NT2/D1 (cell line): ENCODE measurements around the gene ARRB1.

Experiments used
- DNase-seq: peaks from one replicate; pipeline ENCODE4 v3.0.0-alpha.2; 2011; ENCODE audit warnings: low read depth, low spot score
- H3K27me3 ChIP-seq: 2 replicates; pipeline ENCODE4 v1.6.0; 2011; ENCODE audit warnings: mild to moderate bottlenecking; ENCODE audit not compliant: insufficient read length, insufficient read depth
- H3K36me3 ChIP-seq: 2 replicates; pipeline ENCODE4 v1.6.1; 2011; ENCODE audit warnings: mild to moderate bottlenecking, low read length, mixed read lengths; ENCODE audit not compliant: insufficient read depth, insufficient read length
- H3K4me1 ChIP-seq: 2 replicates; pipeline ENCODE4 v1.5.1; 2011; ENCODE audit not compliant: insufficient read depth, insufficient read length
- H3K4me3 ChIP-seq: 2 replicates; pipeline ENCODE4 v1.5.1; 2011; ENCODE audit warnings: low read depth; ENCODE audit not compliant: insufficient read length
- H3K9ac ChIP-seq: 2 replicates; pipeline ENCODE4 v1.6.0; 2011; ENCODE audit warnings: low read depth; ENCODE audit not compliant: insufficient read length
- H3K9me3 ChIP-seq: 2 replicates; pipeline ENCODE4 v1.5.1; 2011; ENCODE audit warnings: mild to moderate bottlenecking, low read length; ENCODE audit not compliant: insufficient read depth
- SUZ12 ChIP-seq: IDR thresholded peaks from 2 replicates; pipeline ENCODE4 v1.6.1; 2011; ENCODE audit not compliant: insufficient read length, insufficient read depth; ENCODE audit errors: extremely low read depth
- YY1 ChIP-seq: IDR thresholded peaks from 2 replicates; pipeline ENCODE4 v1.6.1; 2011; ENCODE audit not compliant: insufficient read length, insufficient read depth
- ZNF274 ChIP-seq: IDR thresholded peaks from 2 replicates; pipeline ENCODE4 v1.6.1; 2011; ENCODE audit warnings: mild to moderate bottlenecking, low read depth, low read length

Gene ARRB1

GRCh38 chr11:75249704-75250103 lies 101.8 kb downstream of the ARRB1 start:
- Histone ChIP-seq H3K9me3 (peaks cover 11% of the 10 kb centered on the region; the same call in 1 of the 2 replicates), H3K4me1 (no peaks in the 10 kb centered on the region), H3K9ac (no peak overlapping the region), H3K36me3 (no peaks in the 10 kb centered on the region), H3K4me3 (no peak overlapping the region), H3K27me3 (peaks cover 6% of the 10 kb centered on the region)
- no peak for TF ChIP-seq YY1
- TF ChIP-seq ZNF274, result no peak
- no peak for TF ChIP-seq SUZ12
- no peak for DNase-seq

GRCh38 chr11:75248924-75249256 lies 102.6 kb downstream of the ARRB1 start:
- TF ChIP-seq SUZ12 (no peak), YY1 (no peak), ZNF274 (no peak)
- Histone ChIP-seq H3K36me3 (no peaks in the 10 kb centered on the region), H3K27me3 (peaks cover 13% of the 10 kb centered on the region), H3K9ac (no peak overlapping the region), H3K4me3 (no peak overlapping the region), H3K9me3 (peaks cover 11% of the 10 kb centered on the region; the same call in 1 of the 2 replicates), H3K4me1 (no peaks in the 10 kb centered on the region)
- DNase-seq, result no peak

GRCh38 chr11:75246671-75247350 lies 104.7 kb downstream of the ARRB1 start:
- Histone ChIP-seq H3K9me3 (peaks cover 14% of the 10 kb centered on the region; the same call in 1 of the 2 replicates), H3K27me3 (peaks cover 34% of the 10 kb centered on the region), H3K4me3 (no peak overlapping the region), H3K36me3 (no peaks in the 10 kb centered on the region), H3K9ac (no peak overlapping the region), H3K4me1 (no peaks in the 10 kb centered on the region)
- DNase-seq, result no peak
- TF ChIP-seq SUZ12 (no peak), YY1 (no peak), ZNF274 (no peak)

DNA sequence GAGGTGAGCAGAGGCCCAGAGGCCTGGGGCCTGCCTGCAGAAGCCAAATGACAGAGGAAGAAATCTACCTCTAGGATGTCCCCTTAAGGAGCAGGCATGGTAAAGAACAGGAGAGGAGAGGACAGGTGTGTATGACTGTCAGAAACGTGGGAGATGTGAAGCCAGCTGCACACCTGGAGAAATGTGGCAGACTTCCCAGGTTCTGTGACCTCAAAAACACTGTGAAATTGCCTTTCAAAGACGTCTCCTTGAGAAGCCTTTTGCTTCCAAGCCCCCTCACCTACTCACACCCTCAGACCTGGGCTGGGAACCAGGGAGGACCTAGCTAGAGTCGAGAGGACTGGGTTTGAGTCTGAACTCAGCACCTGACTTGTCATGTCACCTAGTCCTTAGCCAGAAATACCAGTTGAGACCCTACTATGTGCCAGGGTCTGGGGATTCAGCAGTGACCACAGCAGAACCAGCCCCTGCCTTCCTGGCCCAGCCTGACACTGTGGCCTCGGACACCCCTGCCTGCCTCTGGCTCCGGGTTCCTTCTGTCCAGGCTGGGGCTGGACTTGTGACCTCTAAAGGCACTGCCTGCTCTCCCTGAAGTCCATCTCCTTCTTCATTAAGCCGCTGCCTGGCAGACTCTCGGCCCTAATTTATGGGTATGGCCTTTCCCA lies 105.3 kb downstream of the ARRB1 start:
- H3K27me3 ChIP-seq, result peaks cover 34% of the 10 kb centered on the region
- H3K9me3 ChIP-seq, result peaks cover 14% of the 10 kb centered on the region; the same call in 1 of the 2 replicates
- no peak for TF ChIP-seq YY1
- TF ChIP-seq SUZ12, result no peak
- TF ChIP-seq ZNF274, result no peak
- no peak for DNase-seq
- no peaks in the 10 kb centered on the region for H3K36me3 ChIP-seq
- H3K9ac ChIP-seq, result no peak overlapping the region
- H3K4me1 ChIP-seq, result no peaks in the 10 kb centered on the region
- H3K4me3 ChIP-seq, result no peak overlapping the region

DNA sequence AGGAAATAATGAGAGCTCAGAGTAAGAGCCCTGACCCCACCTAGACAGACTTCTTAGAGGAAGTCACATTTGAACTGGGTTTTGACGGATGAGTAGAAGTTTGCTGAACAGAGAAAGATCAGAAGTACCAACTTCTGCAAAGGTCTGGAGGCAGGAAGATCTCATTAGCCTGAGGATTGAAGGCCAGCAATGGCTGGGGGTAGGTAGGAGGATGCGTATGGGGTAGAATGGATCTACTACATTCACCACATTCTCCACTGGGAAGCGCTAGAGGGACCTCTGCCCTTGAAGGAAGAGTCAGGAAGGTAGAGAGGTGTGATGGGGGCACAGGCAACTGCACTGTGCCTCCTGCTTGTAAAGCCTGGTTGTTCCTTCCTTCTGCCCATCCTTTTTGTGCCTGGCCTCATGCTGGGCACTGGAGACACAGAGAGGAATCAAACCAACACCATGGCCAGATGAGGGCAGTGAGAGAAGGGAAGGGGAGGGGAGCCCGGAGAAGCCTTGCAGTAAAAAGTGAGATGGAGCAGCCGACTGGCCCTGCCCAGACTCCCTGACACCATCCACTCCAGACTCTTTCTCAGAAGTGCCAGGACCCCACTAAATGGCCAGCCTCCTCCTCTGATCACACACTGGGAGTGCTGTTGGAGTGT lies 106.0 kb downstream of the ARRB1 start:
- Histone ChIP-seq H3K9me3 (peaks cover 14% of the 10 kb centered on the region; the same call in 1 of the 2 replicates), H3K36me3 (no peaks in the 10 kb centered on the region), H3K4me3 (no peak overlapping the region), H3K4me1 (no peaks in the 10 kb centered on the region), H3K9ac (no peak overlapping the region), H3K27me3 (peaks cover 34% of the 10 kb centered on the region)
- DNase-seq, result no peak
- TF ChIP-seq ZNF274 (no peak), SUZ12 (no peak), YY1 (no peak)

DNA sequence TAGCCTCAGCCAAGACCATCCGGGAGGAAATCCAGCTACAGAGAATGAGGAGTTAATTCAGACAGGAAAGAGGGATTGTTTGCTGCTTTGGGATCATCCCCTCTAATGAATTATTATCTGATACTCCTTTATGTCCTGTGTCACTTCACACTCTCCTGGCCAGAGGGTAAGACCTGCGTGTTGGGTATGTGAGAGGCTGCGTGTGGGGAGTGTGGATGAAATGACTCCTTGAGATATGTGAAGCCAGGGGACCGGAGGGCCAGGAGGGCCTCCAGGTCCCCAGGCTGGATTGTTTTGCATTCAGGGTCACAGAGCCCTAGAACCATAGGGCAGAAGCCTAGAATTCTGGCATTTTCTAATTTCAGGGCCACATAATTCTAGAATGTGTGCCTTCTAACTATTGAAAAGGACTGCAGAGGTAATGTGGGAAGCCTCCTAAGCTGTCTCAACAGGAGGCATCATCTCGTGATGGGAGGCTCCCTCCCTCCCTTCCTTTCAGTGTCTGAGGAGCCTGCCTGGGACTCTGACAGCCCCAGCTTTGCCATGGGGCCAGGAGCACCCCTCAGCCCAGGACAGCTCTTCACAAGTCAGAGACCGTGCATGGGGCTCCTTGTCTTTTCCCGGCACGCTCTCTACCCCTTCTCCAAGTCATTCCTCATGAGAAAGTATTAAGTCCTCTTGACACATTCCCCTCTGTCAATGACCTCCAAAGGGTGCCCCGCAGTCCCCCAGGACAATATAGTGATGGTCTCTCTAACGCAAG lies 107.2 kb downstream of the ARRB1 start:
- TF ChIP-seq SUZ12 (no peak), YY1 (no peak), ZNF274 (no peak)

More for the DNA sequence above, 107.2 kb downstream of the ARRB1 start:
- H3K4me3 ChIP-seq, result no peak overlapping the region
- peaks cover 34% of the 10 kb centered on the region for H3K27me3 ChIP-seq
- H3K4me1 ChIP-seq, result no peaks in the 10 kb centered on the region
- peaks cover 14% of the 10 kb centered on the region; the same call in 1 of the 2 replicates for H3K9me3 ChIP-seq
- H3K9ac ChIP-seq, result no peak overlapping the region
- no peaks in the 10 kb centered on the region for H3K36me3 ChIP-seq
- DNase-seq, result no peak
